Sciatic nerve (tissue), 2 donors: ENCODE data around the gene KBTBD13. TPM values are rescaled to one million over a fixed set of nuclear protein-coding genes. Genes with fewer than 3 reads are reported as not detected.
A peak's percentile ranks its signal among the peaks of the same experiment; 100 is the strongest.
"Not testable (repeated sequence)": the region's sequence is repeated elsewhere in the genome, so short reads cannot be mapped to it uniquely, and the experiment has no call there.

Source experiments
- ATAC-seq: fragments of 200-7000 bp; cut with Tn5 transposase; one replicate; pipeline ENCODE4 v1.9.1; 2020; ENCODE audit warnings: mild to moderate bottlenecking, moderate library complexity
- DNase-seq: peaks from one replicate; pipeline ENCODE4 v3.0.0-alpha.2; 2020; ENCODE audit warnings: low spot score
- intact Hi-C: fragments of 100-400 bp; cut with DNase I; formaldehyde crosslinking; loops from one replicate; pipeline ENCODE4 v1.14.2; 2022
- total RNA-seq: library from RNA; stranded (reverse); fragmentation: NEBNext Ultra II Directional; extraction: Animal tissue kit (Norgen Biotek cat#: 25700); gene quantifications from one replicate; pipeline ENCODE4 v1.2.1, GENCODE V29; 2021
- donor health status: DM: no; HTN: no; CAD: no.
- donor health status: DM: no; HTN: no; CAD: no.

KBTBD13 gene
- total RNA-seq, 1 donor from 2014 or later = 0.27 TPM

DNA sequence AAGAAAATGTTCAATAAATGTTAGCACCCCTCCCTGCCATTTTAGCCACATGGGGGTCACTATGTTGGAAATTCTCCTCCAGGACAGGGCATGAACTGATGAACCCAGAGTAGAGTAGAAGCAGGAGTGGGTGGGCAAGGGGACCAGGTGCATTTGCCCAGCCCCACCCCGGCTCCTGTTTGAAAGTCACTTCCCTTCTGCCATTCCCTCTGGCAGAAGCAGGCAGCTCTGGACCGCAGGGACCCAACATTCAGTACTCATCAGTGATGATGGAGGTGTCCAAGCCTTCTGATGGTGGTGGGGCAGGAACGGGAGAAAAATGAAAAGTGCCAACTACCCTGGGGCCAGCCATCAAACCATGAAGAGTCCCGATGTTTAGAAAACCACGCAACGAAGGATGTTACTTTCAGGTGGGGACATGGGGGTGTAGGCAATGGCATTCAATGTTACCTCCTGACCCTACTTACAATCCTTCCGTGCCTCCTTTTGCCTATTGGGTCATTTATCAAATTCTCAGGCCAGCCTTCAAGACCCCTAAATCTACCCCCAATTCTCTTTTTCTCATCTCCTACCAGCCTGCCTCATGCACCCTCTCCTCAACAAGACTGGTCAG is 21.2 kb downstream of the KBTBD13 start:
- ATAC-seq (no peak), DNase-seq (peak; percentile 31)
- intact Hi-C loops = no loop called here

DNA sequence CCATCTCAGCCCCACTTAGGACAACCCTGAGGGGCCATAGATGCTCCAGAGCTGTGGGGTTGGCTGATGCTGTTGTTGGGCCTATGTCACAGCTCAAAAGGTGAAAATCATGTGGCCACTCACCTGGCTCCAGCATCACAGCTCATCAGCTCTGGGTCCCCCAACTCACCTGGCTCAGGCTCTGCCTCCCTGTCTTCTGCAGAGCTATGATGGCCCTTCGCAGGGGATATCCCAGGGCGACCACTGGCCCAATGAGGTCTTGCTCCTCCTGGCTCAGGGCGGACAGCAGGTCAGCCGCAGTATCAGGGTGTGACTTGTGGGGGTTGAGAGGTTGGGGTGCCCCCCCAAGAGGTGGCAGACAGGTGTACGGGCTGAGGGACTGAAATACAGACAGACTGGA is 22.8 kb downstream of the KBTBD13 start:
- no peak for ATAC-seq
- intact Hi-C loops = no loop called here
- DNase-seq = peak; percentile 46

DNA sequence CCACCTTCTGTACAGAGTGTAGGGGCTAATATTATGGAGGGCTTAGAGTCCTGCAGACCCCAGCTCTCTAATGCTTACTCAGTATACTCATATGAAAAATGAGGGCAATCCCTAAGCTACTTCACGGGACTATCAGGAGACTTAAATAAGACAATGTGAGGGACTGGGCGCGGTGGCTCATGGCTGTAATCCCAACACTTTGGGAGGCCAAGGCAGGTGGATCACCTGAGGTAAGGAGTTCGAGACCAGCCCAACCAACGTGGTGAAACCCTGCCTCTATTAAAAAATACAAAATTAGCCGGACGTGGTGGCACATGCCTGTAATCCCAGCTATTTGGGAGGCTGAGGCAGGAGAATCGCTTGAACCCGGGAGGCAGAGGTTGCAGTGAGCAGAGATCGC is 23.3 kb downstream of the KBTBD13 start:
- ATAC-seq, DNase-seq, intact Hi-C loops: not testable (repeated sequence)

DNA sequence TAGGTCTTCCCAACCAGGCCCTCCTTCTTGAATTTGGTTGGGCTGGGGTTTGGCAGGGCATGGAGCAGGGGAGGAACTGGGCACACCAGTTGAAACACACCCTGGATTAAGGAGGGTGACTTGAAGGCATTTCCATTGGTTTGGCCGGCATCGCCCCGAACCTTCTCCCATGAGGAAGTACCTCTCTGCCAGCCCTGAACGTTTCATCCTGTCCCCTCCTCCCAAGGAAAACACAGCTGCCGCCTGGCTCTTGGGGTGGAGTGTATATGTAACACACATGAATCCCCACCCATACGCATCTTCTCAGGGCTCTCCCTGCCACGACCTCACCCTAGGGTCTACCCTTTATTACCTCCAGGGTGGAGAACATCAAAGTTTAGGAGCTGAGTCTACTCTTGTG is 23.9 kb downstream of the KBTBD13 start:
- DNase-seq = peak; percentile 50
- ATAC-seq = no peak
- intact Hi-C loops = no loop called here

DNA sequence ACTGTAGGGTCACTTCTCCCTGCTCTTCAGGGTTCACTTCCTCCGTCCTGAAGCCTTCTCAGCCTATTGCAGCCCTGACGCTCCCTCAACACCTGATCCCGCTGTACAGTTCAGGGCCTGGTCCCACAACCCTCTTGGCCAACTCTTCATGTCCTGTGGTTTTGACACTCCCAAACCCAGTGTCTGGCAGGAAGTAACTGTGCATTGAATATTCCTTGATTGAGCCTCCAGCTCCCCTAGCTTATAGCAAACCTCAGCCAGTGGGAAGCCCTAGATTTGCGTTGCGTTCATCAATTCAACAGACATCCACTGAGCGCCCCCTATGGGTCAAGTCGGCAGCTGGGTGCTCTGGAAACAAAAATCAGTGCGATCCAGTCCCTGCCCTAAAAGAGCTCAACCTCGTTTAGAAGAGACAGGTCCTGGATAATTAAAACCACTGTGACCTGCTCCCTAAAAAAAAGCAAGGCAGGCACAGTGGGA is 24.9 kb downstream of the KBTBD13 start:
- DNase-seq (peak; percentile 85), ATAC-seq (peak; percentile 63)
- intact Hi-C loops = no loop called here

DNA sequence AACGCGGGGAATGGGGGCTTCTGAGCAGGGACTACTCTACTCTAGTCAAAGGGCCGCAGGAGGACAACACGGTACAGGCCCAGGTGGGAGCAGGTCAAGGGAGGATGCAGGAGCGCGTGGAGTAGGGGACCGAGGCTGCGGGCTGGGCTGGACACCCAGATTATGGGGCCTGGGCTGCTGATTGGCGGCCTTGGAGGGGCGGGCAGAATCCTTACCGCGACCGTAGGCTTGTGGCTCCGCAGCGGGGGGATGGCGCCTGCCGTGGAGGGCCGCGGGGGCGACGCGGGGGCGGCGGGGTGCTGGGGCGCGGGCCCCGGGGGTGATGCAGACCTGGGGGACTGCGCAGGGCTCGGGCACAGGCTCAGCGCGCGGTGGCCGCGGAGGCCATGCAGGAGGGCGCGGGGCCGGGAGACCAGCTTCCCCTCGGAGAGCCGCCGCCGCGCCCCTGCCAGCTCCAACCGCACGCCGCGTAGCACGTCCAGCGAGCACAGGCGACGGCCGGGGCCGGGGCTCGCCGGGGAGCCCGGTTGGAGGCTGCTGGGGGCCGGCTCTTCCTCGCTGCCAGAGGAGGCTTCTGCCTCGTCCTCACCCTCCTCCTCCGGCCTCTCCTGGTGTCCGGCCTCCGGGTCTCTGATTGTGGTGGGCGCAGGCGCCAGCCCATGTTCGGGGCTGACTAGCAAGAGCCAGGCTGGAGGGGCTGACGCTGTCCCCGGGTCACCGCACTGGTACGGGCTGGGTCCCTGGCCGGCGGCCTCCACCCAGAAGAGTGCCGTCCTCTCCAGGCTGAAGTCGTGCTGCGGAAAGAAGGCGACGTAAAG is 25.6 kb downstream of the KBTBD13 start:
- ATAC-seq = peak; percentile 14

DNA sequence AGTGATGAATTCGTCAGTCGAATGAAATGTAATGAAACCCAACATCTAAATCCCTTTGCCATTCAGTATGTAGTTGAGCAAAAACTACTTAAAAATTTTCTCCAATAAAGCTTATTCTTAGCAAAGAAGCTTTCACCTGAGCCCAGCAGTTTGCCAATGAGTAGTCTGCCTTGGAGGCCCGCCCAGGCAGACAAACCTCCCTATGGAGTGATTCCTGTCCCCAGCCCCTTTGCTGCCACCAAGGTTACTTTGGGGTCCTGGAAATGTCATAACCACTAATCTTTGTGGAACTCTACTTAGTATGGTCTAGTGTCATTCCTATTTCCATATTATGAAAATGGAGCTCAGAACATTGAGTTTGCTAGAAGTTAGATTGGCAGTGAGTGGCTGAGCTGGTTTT is 26.4 kb downstream of the KBTBD13 start:
- intact Hi-C loops = no loop called here
- DNase-seq (no peak), ATAC-seq (no peak)

More for the DNA sequence above, 25.6 kb downstream of the KBTBD13 start:
- peak; percentile 57 for DNase-seq
- intact Hi-C loops = no loop called here

DNA sequence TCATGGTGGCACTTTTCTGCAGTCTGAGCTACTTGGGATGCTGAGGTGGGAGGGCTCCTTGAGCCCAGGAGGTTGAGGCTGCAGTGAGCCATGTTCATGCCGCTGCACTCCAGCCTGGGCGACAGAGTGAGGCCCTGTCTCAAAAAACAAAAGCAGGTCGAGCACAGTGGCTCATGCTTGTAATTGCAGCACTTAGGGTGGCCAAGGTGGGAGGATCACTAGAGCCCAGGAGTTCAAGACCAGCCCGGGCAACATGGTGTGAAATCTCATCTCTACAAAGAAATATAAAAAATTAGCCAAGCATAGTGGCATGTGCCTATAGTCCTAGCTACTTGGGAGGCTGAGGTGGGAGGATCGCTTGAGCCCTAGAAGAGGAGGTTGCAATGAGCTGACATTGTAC is 28.5 kb downstream of the KBTBD13 start:
- ATAC-seq (no peak), DNase-seq (no peak)
- intact Hi-C loops = no loop called here

DNA sequence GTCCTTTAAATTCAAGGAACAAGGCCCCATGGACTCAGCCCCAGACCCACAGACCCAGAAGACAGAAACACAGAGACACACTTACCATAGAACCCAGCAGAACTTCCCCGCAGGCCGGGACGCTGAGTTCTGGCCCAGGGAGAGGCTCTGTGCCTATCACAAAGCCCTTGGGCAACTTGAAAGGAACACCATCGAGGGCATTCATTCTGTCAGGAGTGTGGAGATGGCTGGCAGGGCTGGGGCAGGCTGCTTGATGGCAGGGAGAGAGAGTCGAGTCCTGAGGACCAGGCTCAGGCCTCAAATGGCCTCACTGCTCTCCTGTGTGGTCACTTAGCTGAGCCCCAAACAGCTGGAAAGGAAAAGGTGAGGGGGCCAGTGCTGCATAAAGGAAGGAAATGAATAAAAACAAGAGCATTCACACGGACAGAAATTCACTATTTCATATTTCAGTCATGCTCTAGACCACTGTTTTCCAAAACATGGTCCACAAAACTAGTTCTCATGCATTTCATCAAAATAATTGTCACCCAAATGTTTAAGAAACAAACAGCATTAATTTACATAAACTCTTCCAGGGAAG is 29.6 kb downstream of the KBTBD13 start:
- DNase-seq (no peak), ATAC-seq (no peak)
- intact Hi-C loops = no loop called here

DNA sequence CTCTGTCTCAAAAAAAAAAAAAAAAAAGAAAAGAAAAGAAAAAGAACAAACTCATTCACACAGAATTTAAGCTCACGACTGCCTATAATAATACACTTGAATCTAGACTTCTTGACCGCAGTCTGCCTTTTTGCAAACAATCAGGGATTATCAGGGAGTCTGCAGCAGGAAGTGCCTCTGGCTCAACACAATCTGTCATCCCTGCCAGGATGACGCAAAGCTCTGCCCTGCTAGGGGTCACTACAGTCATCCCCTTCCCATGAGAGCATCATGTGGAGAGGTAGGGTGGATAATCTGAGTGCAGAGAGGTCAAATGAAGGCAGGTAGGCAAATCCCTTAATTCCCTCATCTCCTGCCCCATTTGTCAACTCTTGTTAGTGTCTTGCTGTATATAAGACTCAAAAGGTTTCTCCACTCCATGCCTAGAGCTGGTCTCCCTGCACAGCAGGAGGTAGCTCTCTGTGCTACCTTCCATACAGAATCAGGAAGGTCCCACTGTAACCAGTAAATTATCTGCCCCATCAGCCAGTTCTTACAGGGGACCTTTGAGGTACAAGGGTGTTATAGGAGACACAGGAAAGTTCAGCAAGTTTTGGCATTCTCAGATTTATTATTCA is 34.2 kb downstream of the KBTBD13 start:
- intact Hi-C loops = no loop called here
- DNase-seq (peak; percentile 45), ATAC-seq (peak; percentile 52)

DNA sequence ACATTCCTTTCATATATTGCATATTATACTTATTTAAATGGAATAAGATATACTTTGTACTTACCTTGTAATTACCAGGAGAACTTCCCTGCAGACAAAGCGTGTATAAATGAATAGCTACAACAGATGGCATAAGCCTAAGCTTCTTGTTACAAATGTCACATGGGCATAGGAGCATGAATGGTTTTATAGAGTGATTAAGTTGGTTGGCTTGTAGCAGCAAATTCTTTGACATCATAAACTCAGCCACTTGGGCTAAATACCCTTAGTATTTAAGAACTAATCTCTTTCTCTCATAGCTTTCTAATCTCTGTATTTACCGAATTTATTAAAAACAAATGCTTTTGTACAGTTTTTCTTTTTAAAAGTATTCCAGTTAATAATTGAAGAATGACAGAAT is 38.5 kb downstream of the KBTBD13 start, which contains the start of gene UBAP1L:
Gene UBAP1L, minus strand, starts transcription at position 115 of the 400 bp plus-strand sequence. CDS start 8,985 bp downstream, outside the sequence.
- ATAC-seq (no peak), DNase-seq (no peak)
- intact Hi-C loops = no loop called here

DNA sequence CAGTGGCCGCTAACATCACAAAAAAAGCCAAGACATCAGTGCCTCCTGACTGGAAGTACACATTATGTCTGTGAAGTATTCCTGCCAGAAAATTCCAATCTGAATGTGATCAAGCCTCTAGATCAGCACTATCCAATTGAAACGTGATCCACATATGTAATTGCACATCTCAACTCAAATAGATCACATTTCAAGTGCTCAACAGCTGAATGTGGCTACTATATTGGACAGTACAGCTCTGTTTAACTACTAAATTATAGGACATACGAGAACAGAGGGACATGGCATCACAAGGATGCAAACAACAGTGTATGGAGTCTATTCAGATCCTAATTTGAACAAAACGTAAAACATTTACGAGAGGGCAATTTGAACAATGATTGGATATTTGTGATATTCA is 39.0 kb downstream of the KBTBD13 start:
- intact Hi-C loops = no loop called here
- ATAC-seq = no peak
- DNase-seq = no peak

Other genes starting within 250 kb of the KBTBD13 start
- 62.9 TPM for gene PLEKHO2, start 234.8 kb upstream of the KBTBD13 start, total RNA-seq
- gene ANKDD1A, start 164.8 kb upstream of the KBTBD13 start, total RNA-seq = 25.5 TPM
- gene SPG21, start 86.8 kb upstream of the KBTBD13 start, total RNA-seq = 73.6 TPM
- gene MTFMT, start 47.1 kb upstream of the KBTBD13 start, total RNA-seq = 15.1 TPM
- 0.53 TPM for gene SLC51B, start 31.4 kb upstream of the KBTBD13 start, total RNA-seq
- gene RASL12, start 8.8 kb upstream of the KBTBD13 start, total RNA-seq = 23.0 TPM
- 13.4 TPM for gene UBAP1L, start 38.5 kb downstream of the KBTBD13 start, total RNA-seq
- 29.6 TPM for gene PDCD7, start 57.1 kb downstream of the KBTBD13 start, total RNA-seq
- 49.8 TPM for gene CLPX, start 108.6 kb downstream of the KBTBD13 start, total RNA-seq
- gene CILP, start 134.7 kb downstream of the KBTBD13 start, total RNA-seq = 37.9 TPM
- gene PARP16, start 210.1 kb downstream of the KBTBD13 start, total RNA-seq = 13.6 TPM
- gene RNU5A-1, start 219.3 kb downstream of the KBTBD13 start, total RNA-seq = not detected
- 44.7 TPM for gene RNU5B-1, start 227.9 kb downstream of the KBTBD13 start, total RNA-seq